COLO668 (cell line): ENCODE measurements around the gene LMAN2L.

Experiments used
- DNase-seq: peaks from one replicate; lab custom pipeline; 2025; ENCODE audit not compliant: unreplicated experiment; lab: John Stamatoyannopoulos, UW

LMAN2L gene

GRCh38 chr2:96739633-96740428, at the start of gene LMAN2L:
Gene LMAN2L (minus strand): TSS chr2:96740064. CDS start chr2:96740040, 24 bp downstream.
- DNase-seq: peak; percentile 96

GRCh38 chr2:96789245-96789617, 49.4 kb upstream of the LMAN2L start:
- DNase-seq: no peak

GRCh38 chr2:96788442-96789244, 48.8 kb upstream of the LMAN2L start:
- DNase-seq: no peak

GRCh38 chr2:96787411-96787810, 47.5 kb upstream of the LMAN2L start:
- no peak for DNase-seq

GRCh38 chr2:96783388-96783787, 43.5 kb upstream of the LMAN2L start:
- DNase-seq: no peak

GRCh38 chr2:96775160-96775559, 35.3 kb upstream of the LMAN2L start:
- no peak for DNase-seq

- DNase-seq: no peak
Observed at GRCh38 chr2:96773922-96774321, 34.1 kb upstream of the LMAN2L start.

- DNase-seq: no peak
Observed at GRCh38 chr2:96772903-96773671, 33.2 kb upstream of the LMAN2L start.

- no peak for DNase-seq
Observed at GRCh38 chr2:96771796-96772618, 32.1 kb upstream of the LMAN2L start.

- no peak for DNase-seq
Observed at GRCh38 chr2:96770442-96771202, 30.8 kb upstream of the LMAN2L start.

- no peak for DNase-seq
Observed at GRCh38 chr2:96769814-96770213, 29.9 kb upstream of the LMAN2L start.

- no peak for DNase-seq
Observed at GRCh38 chr2:96768083-96768561, 28.3 kb upstream of the LMAN2L start.

GRCh38 chr2:96767135-96767871, 27.4 kb upstream of the LMAN2L start:
- DNase-seq: no peak

GRCh38 chr2:96764253-96764637, 24.4 kb upstream of the LMAN2L start:
- peak; percentile 29 for DNase-seq

- DNase-seq: peak; percentile 35
Observed at GRCh38 chr2:96763511-96764252, 23.8 kb upstream of the LMAN2L start.

- no peak for DNase-seq
Observed at GRCh38 chr2:96762529-96763311, 22.9 kb upstream of the LMAN2L start.

- peak; percentile 52 for DNase-seq
Observed at GRCh38 chr2:96760986-96761832, 21.3 kb upstream of the LMAN2L start.
